ENCODE results near the gene LRTM1.

DNA sequence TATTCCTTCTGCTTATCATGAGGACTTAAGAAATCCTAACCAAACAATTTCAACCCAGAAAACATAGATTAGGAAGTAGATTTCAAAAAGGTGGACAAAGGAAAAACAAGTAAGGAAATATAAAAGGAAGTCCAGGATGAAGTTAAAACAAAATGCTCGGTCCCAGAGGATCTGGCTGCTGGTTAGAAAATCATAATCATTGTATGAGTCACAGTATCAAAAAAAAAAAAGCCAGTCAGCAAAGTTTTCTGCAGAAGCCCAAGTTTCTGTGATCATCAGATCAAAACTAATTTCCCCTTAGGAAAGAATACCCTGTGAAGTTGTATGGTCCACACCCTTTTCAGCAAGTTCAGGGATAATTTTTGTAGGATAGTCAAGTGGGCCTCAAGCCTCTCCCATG lies 43.0 kb upstream of the LRTM1 start:
- TF ChIP-seq CTCF (IDR thresholded peaks at IDR 0.05) (no peak), EZH2phosphoT487 (IDR thresholded peaks at IDR 0.05) (no peak), EZH2 (IDR thresholded peaks at IDR 0.05) (no peak)

Measured in neural progenitor cell (in vitro differentiated cells).